Activated T-cell treated with anti-CD3 and anti-CD28 coated beads, Interleukin-2, amount 50 U/mL, for 72 hours (primary cell): ENCODE measurements around the gene HECTD2. TPM values are rescaled to one million over a fixed set of nuclear protein-coding genes. Genes with fewer than 3 reads are reported as not detected.

Experiments used
- ATAC-seq, 2 donors: fragments of 150-1000 bp; cut with Tn5 transposase; replicated peaks in 1 of 2; 2 replicates each; pipeline ENCODE4 v1.10.0; 2021; ENCODE audit warnings: moderate library complexity in 2 of 2, mild to moderate bottlenecking in 1 of 2
- DNase-seq, 2 donors: peaks; one replicate each; pipeline ENCODE4 v3.0.0; 2021 to 2022; ENCODE audit warnings: mixed read lengths in 1 of 2
- H3K27ac Mint-ChIP-seq: one replicate; pipeline ENCODE4 v1.8.0; 2022; ENCODE audit warnings: mild to moderate bottlenecking, moderate library complexity, mixed read lengths
- H3K27me3 Mint-ChIP-seq: one replicate; pipeline ENCODE4 v1.8.0; 2022; ENCODE audit warnings: low read depth, mixed read lengths
- H3K36me3 Mint-ChIP-seq, 2 donors: one replicate each; pipeline ENCODE4 v1.8.0; 2022; ENCODE audit warnings: mixed read lengths in 2 of 2, mild to moderate bottlenecking in 1 of 2; ENCODE audit not compliant: insufficient read depth in 2 of 2
- H3K4me1 Mint-ChIP-seq: one replicate; pipeline ENCODE4 v1.8.0; 2022; ENCODE audit warnings: low read depth, mixed read lengths
- H3K4me3 Mint-ChIP-seq, 2 donors: one replicate each; pipeline ENCODE4 v1.8.0; 2022; ENCODE audit warnings: mild to moderate bottlenecking in 2 of 2, mixed read lengths in 2 of 2, moderate library complexity in 2 of 2
- H3K9me3 Mint-ChIP-seq, 2 donors: one replicate each; pipeline ENCODE4 v1.8.0; 2022; ENCODE audit warnings: mixed read lengths in 2 of 2
- total RNA-seq, 2 donors: library from RNA; stranded (reverse); gene quantifications; one replicate each; pipeline ENCODE4 v1.2.3, GENCODE V29; 2022

The HECTD2 gene
- total RNA-seq, 2 donors from 2014 or later, result 4.8 to 5.4 TPM

GRCh38 chr10:91464500-91464899 is 54.4 kb downstream of the HECTD2 start:
- no peak for ATAC-seq
- Mint-ChIP-seq H3K27ac (no peak overlapping the region), H3K27me3 (no peaks in the 10 kb centered on the region), H3K36me3 (peaks cover 4 to 5% of the 10 kb centered on the region in 2 donors), H3K9me3 (peaks cover 3 to 8% of the 10 kb centered on the region in 2 donors), H3K4me1 (no peaks in the 10 kb centered on the region), H3K4me3 (no peak overlapping the region)
- DNase-seq, result no peak

GRCh38 chr10:91465261-91465660 is 55.1 kb downstream of the HECTD2 start:
- H3K27me3 Mint-ChIP-seq, result peaks cover 5% of the 10 kb centered on the region
- ATAC-seq, result no peak
- H3K4me3 Mint-ChIP-seq, result no peak overlapping the region
- H3K9me3 Mint-ChIP-seq, result peaks cover 8 to 14% of the 10 kb centered on the region in 2 donors
- DNase-seq, result no peak
- no peak overlapping the region for H3K27ac Mint-ChIP-seq
- peaks cover 4 to 7% of the 10 kb centered on the region in 2 donors for H3K36me3 Mint-ChIP-seq
- H3K4me1 Mint-ChIP-seq, result no peaks in the 10 kb centered on the region

GRCh38 chr10:91467114-91467513 is 57.0 kb downstream of the HECTD2 start:
- Mint-ChIP-seq H3K36me3 (peaks cover 7% of the 10 kb centered on the region in 2 donors), H3K4me3 (no peak overlapping the region), H3K27me3 (peaks cover 7% of the 10 kb centered on the region), H3K27ac (no peak overlapping the region), H3K9me3 (peaks cover 14 to 20% of the 10 kb centered on the region in 2 donors), H3K4me1 (no peaks in the 10 kb centered on the region)
- DNase-seq (no peak), ATAC-seq (no peak)

- DNase-seq (no peak), ATAC-seq (no peak)
- no peak overlapping the region for H3K27ac Mint-ChIP-seq
- no peak overlapping the region for H3K4me3 Mint-ChIP-seq
- no peaks in the 10 kb centered on the region for H3K4me1 Mint-ChIP-seq
- H3K9me3 Mint-ChIP-seq, result peaks cover 14 to 19% of the 10 kb centered on the region in 2 donors
- peaks cover 7% of the 10 kb centered on the region for H3K27me3 Mint-ChIP-seq
- H3K36me3 Mint-ChIP-seq, result peaks cover 5 to 7% of the 10 kb centered on the region in 2 donors
Measured at GRCh38 chr10:91471602-91472001, 61.5 kb downstream of the HECTD2 start.

GRCh38 chr10:91472911-91473310 is 62.8 kb downstream of the HECTD2 start:
- Mint-ChIP-seq H3K4me1 (no peaks in the 10 kb centered on the region), H3K27me3 (peaks cover 7% of the 10 kb centered on the region), H3K36me3 (peaks cover 5 to 6% of the 10 kb centered on the region in 2 donors), H3K9me3 (peaks cover 14 to 17% of the 10 kb centered on the region in 2 donors), H3K27ac (no peak overlapping the region), H3K4me3 (no peak overlapping the region)
- ATAC-seq (no peak), DNase-seq (no peak)

GRCh38 chr10:91474009-91474408 is 63.9 kb downstream of the HECTD2 start:
- DNase-seq (no peak), ATAC-seq (no peak)
- no peak overlapping the region for H3K4me3 Mint-ChIP-seq
- H3K27ac Mint-ChIP-seq, result no peak overlapping the region
- H3K9me3 Mint-ChIP-seq, result peaks cover 12 to 13% of the 10 kb centered on the region in 2 donors
- H3K36me3 Mint-ChIP-seq, result peaks cover 3 to 4% of the 10 kb centered on the region in 2 donors
- H3K27me3 Mint-ChIP-seq, result peaks cover 7% of the 10 kb centered on the region
- no peaks in the 10 kb centered on the region for H3K4me1 Mint-ChIP-seq

GRCh38 chr10:91477236-91477635 is 67.1 kb downstream of the HECTD2 start:
- Mint-ChIP-seq H3K9me3 (no peaks in the 10 kb centered on the region), H3K36me3 (no peaks in the 10 kb centered on the region), H3K27me3 (no peaks in the 10 kb centered on the region), H3K4me1 (no peaks in the 10 kb centered on the region), H3K27ac (no peak overlapping the region), H3K4me3 (no peak overlapping the region)
- ATAC-seq (no peak), DNase-seq (no peak)

- H3K9me3 Mint-ChIP-seq, result no peaks in the 10 kb centered on the region
- DNase-seq (no peak), ATAC-seq (no peak)
- no peaks in the 10 kb centered on the region for H3K36me3 Mint-ChIP-seq
- H3K4me3 Mint-ChIP-seq, result no peak overlapping the region
- no peaks in the 10 kb centered on the region for H3K4me1 Mint-ChIP-seq
- no peak overlapping the region for H3K27ac Mint-ChIP-seq
- H3K27me3 Mint-ChIP-seq, result no peaks in the 10 kb centered on the region
Measured at GRCh38 chr10:91479583-91479982, 69.4 kb downstream of the HECTD2 start.

GRCh38 chr10:91487911-91488582 is 77.9 kb downstream of the HECTD2 start:
- no peaks in the 10 kb centered on the region for H3K36me3 Mint-ChIP-seq
- no peak for ATAC-seq
- H3K9me3 Mint-ChIP-seq, result no peaks in the 10 kb centered on the region
- H3K4me1 Mint-ChIP-seq, result no peaks in the 10 kb centered on the region
- H3K27ac Mint-ChIP-seq, result no peak overlapping the region
- no peak overlapping the region for H3K4me3 Mint-ChIP-seq
- no peak for DNase-seq
- no peaks in the 10 kb centered on the region for H3K27me3 Mint-ChIP-seq

GRCh38 chr10:91493313-91493712 is 83.2 kb downstream of the HECTD2 start:
- ATAC-seq (no peak), DNase-seq (no peak)
- Mint-ChIP-seq H3K27me3 (no peaks in the 10 kb centered on the region), H3K4me1 (no peaks in the 10 kb centered on the region), H3K9me3 (no peaks in the 10 kb centered on the region), H3K27ac (no peak overlapping the region), H3K36me3 (no peaks in the 10 kb centered on the region), H3K4me3 (no peak overlapping the region)

GRCh38 chr10:91495402-91495801 is 85.3 kb downstream of the HECTD2 start:
- Mint-ChIP-seq H3K4me3 (no peak overlapping the region), H3K27me3 (no peaks in the 10 kb centered on the region)

GRCh38 chr10:91496016-91496415 is 85.9 kb downstream of the HECTD2 start:
- Mint-ChIP-seq H3K27me3 (no peaks in the 10 kb centered on the region), H3K27ac (no peak overlapping the region), H3K4me3 (no peak overlapping the region), H3K4me1 (no peaks in the 10 kb centered on the region), H3K36me3 (no peaks in the 10 kb centered on the region), H3K9me3 (no peaks in the 10 kb centered on the region)
- no peak for ATAC-seq
- DNase-seq, result no peak

More at GRCh38 chr10:91495402-91495801, 85.3 kb downstream of the HECTD2 start:
- ATAC-seq, result no peak
- H3K36me3 Mint-ChIP-seq, result no peaks in the 10 kb centered on the region
- no peaks in the 10 kb centered on the region for H3K9me3 Mint-ChIP-seq
- DNase-seq, result no peak
- H3K4me1 Mint-ChIP-seq, result no peaks in the 10 kb centered on the region
- H3K27ac Mint-ChIP-seq, result no peak overlapping the region

- Mint-ChIP-seq H3K9me3 (no peaks in the 10 kb centered on the region), H3K4me3 (no peak overlapping the region), H3K27me3 (no peaks in the 10 kb centered on the region), H3K27ac (no peak overlapping the region), H3K36me3 (peaks cover 0 to 2% of the 10 kb centered on the region in 2 donors), H3K4me1 (peaks cover 9% of the 10 kb centered on the region)
- ATAC-seq (peak; percentile 70 to 73), DNase-seq (no peak)
Measured at GRCh38 chr10:91511549-91512330, 101.6 kb downstream of the HECTD2 start.
